Hepatocyte (in vitro differentiated cells): ENCODE measurements around the gene KCNQ1. TPM values are rescaled to one million over a fixed set of nuclear protein-coding genes. Genes with fewer than 3 reads are reported as not detected.

Source experiments
- DNase-seq: peaks from one replicate; pipeline ENCODE4 v3.0.0-alpha.2; 2016; ENCODE audit warnings: low spot score
- H2AFZ ChIP-seq: fragments of 200-600 bp; sonication (generic); 2 replicates; pipeline ENCODE4 v1.6.0; 2016; ENCODE audit warnings: antibody characterized with exemption, mild to moderate bottlenecking
- H3K27ac ChIP-seq: fragments of 200-600 bp; sonication (generic); 2 replicates; pipeline ENCODE4 v1.5.1; 2016; ENCODE audit warnings: mild to moderate bottlenecking
- H3K27me3 ChIP-seq: fragments of 200-600 bp; sonication (generic); 2 replicates; pipeline ENCODE4 v1.6.1; 2016
- H3K36me3 ChIP-seq: fragments of 200-600 bp; sonication (generic); replicated peaks from 2 replicates; pipeline ENCODE4 v1.5.1; 2016; ENCODE audit warnings: low read depth; ENCODE audit not compliant: insufficient read depth
- H3K4me1 ChIP-seq: fragments of 200-600 bp; sonication (generic); 2 replicates; pipeline ENCODE4 v1.5.1; 2016; ENCODE audit warnings: mild to moderate bottlenecking, moderate library complexity; ENCODE audit not compliant: insufficient read depth
- H3K4me2 ChIP-seq: fragments of 200-600 bp; sonication (generic); 2 replicates; pipeline ENCODE4 v1.6.0; 2016
- H3K4me3 ChIP-seq: fragments of 200-600 bp; sonication (generic); 2 replicates; pipeline ENCODE4 v1.5.1; 2016; ENCODE audit warnings: mild to moderate bottlenecking
- H3K79me2 ChIP-seq: fragments of 200-600 bp; sonication (generic); 2 replicates; pipeline ENCODE4 v1.6.0; 2017; ENCODE audit warnings: mild to moderate bottlenecking
- H3K9me2 ChIP-seq: fragments of 200-600 bp; sonication (generic); replicated peaks from 2 replicates; pipeline ENCODE4 v1.6.0; 2017; ENCODE audit warnings: mild to moderate bottlenecking; ENCODE audit not compliant: insufficient read depth
- H3K9me3 ChIP-seq: fragments of 200-600 bp; sonication (generic); 2 replicates; pipeline ENCODE4 v1.5.1; 2016; ENCODE audit warnings: low read depth, mild to moderate bottlenecking
- H4K20me1 ChIP-seq: fragments of 200-600 bp; sonication (generic); 2 replicates; pipeline ENCODE4 v1.6.0; 2016; ENCODE audit warnings: mild to moderate bottlenecking; ENCODE audit not compliant: insufficient read depth, poor library complexity, severe bottlenecking
- EZH2 ChIP-seq: fragments of 200-600 bp; sonication (generic); IDR thresholded peaks from 2 replicates; pipeline ENCODE4 v1.6.1; 2016; ENCODE audit warnings: antibody characterized with exemption, mild to moderate bottlenecking, borderline replicate concordance
- EZH2phosphoT487 ChIP-seq: fragments of 200-600 bp; sonication (generic); IDR thresholded peaks from one replicate; pipeline ENCODE4 v1.6.1; 2018; ENCODE audit warnings: antibody characterized with exemption, mild to moderate bottlenecking, low read depth, moderate library complexity; ENCODE audit not compliant: unreplicated experiment, severe bottlenecking
- WGBS: methylation state at CpG from one replicate; pipeline ENCODE4 v1.1.6; 2016; ENCODE audit warnings: low lambda C conversion rate; ENCODE audit errors: missing lambda C conversion rate; 5-methylcytosine and 5-hydroxymethylcytosine counted together
- polyA plus RNA-seq: library from polyadenylated mRNA; unstranded; fragments of >200 nt; fragmentation: Nextera tagmentation; extraction: Ambion mirVana; gene quantifications from 2 replicates; pipeline ENCODE4 v1.2.1, GENCODE V29; 2016
- total RNA-seq: library from RNA; depleted of rRNA; stranded (reverse); fragments of >200 nt; gene quantifications from 2 replicates; pipeline ENCODE4 v1.2.3, GENCODE V29; 2014
- TF ChIP-seq, protein P1 (sequence below): fragments of 200-600 bp; sonication (generic); IDR thresholded peaks from 2 replicates; pipeline ENCODE4 v1.5.1; 2016; ENCODE audit warnings: antibody characterized with exemption, mild to moderate bottlenecking; ENCODE audit not compliant: poor library complexity

KCNQ1 gene
- total and polyA plus RNA-seq, 2 experiments from 2014 or later = 1.8 to 6.4 TPM

- Histone ChIP-seq H3K4me2 (no peak overlapping the region), H3K9me2 (no peaks in the 10 kb centered on the region), H3K27me3 (peaks cover 10% of the 10 kb centered on the region), H4K20me1 (no peaks in the 10 kb centered on the region), H3K9me3 (no peaks in the 10 kb centered on the region), H3K27ac (no peak overlapping the region), H3K36me3 (no peaks in the 10 kb centered on the region), H2AFZ (no peak overlapping the region), H3K79me2 (no peaks in the 10 kb centered on the region), H3K4me1 (no peaks in the 10 kb centered on the region), H3K4me3 (no peak overlapping the region)
- WGBS = 85% methylated on average over 10 of the region's 10 CpGs
- DNase-seq = no peak
- TF ChIP-seq EZH2 (no peak), EZH2phosphoT487 (no peak)
- TF ChIP-seq, protein P1, sequence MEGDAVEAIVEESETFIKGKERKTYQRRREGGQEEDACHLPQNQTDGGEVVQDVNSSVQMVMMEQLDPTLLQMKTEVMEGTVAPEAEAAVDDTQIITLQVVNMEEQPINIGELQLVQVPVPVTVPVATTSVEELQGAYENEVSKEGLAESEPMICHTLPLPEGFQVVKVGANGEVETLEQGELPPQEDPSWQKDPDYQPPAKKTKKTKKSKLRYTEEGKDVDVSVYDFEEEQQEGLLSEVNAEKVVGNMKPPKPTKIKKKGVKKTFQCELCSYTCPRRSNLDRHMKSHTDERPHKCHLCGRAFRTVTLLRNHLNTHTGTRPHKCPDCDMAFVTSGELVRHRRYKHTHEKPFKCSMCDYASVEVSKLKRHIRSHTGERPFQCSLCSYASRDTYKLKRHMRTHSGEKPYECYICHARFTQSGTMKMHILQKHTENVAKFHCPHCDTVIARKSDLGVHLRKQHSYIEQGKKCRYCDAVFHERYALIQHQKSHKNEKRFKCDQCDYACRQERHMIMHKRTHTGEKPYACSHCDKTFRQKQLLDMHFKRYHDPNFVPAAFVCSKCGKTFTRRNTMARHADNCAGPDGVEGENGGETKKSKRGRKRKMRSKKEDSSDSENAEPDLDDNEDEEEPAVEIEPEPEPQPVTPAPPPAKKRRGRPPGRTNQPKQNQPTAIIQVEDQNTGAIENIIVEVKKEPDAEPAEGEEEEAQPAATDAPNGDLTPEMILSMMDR = no peak
These were observed 8.7 kb upstream of the KCNQ1 start for GRCh38 chr11:2436013-2436520.

DNA sequence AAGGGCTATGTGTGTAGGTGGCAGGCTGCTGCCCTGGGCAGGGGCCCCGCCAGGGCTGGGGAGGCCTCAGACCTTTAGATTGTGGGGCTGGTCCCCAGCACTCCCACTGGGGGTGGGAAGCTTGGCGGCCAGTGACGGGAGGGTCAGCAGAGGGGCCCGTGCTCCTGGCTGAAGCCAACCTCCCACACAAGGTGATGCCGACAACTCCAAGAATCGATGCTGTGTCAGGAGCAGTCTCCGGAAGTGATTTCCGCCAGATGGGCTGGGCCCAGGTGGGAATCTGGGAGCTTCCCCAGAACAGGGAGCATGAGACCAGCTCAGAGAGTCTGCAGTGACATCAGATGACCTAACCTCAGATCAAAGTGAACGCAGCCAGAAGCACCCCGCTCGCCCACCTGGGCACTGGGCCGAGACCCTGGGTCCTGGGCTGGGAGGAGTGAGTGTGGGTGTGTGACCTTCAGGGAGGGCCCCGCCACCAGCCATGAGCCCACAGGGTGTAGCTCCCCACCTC, 8.2 kb upstream of the KCNQ1 start:
- no peak for DNase-seq
- no peaks in the 10 kb centered on the region for H3K79me2 ChIP-seq
- no peak overlapping the region for H3K27ac ChIP-seq
- H3K4me1 ChIP-seq = no peaks in the 10 kb centered on the region
- no peaks in the 10 kb centered on the region for H3K9me3 ChIP-seq
- no peaks in the 10 kb centered on the region for H3K36me3 ChIP-seq
- TF ChIP-seq EZH2phosphoT487 (no peak), EZH2 (no peak)
- TF ChIP-seq, protein P1 = no peak
- H2AFZ ChIP-seq = no peak overlapping the region
- H3K27me3 ChIP-seq = peaks cover 10% of the 10 kb centered on the region
- H3K4me2 ChIP-seq = no peak overlapping the region
- no peak overlapping the region for H3K4me3 ChIP-seq
- no peaks in the 10 kb centered on the region for H4K20me1 ChIP-seq
- WGBS = 91% methylated on average over 13 of the region's 13 CpGs
- H3K9me2 ChIP-seq = no peaks in the 10 kb centered on the region

GRCh38 chr11:2437516-2437915, 7.3 kb upstream of the KCNQ1 start:
- Histone ChIP-seq H3K27me3 (peaks cover 10% of the 10 kb centered on the region), H4K20me1 (no peaks in the 10 kb centered on the region), H3K9me2 (no peaks in the 10 kb centered on the region), H2AFZ (no peak overlapping the region), H3K27ac (no peak overlapping the region), H3K36me3 (no peaks in the 10 kb centered on the region), H3K4me2 (no peak overlapping the region), H3K4me1 (no peaks in the 10 kb centered on the region), H3K79me2 (no peaks in the 10 kb centered on the region), H3K9me3 (no peaks in the 10 kb centered on the region), H3K4me3 (no peak overlapping the region)
- 85% methylated on average over 4 of the region's 4 CpGs for WGBS
- TF ChIP-seq, protein P1 = no peak
- TF ChIP-seq EZH2phosphoT487 (no peak), EZH2 (no peak)
- no peak for DNase-seq
